HG03558 (cell line): ENCODE data around the gene GIPC1.
"Not testable (repeated sequence)": the region's sequence is repeated elsewhere in the genome, so short reads cannot be mapped to it uniquely, and the experiment has no call there.

ENCODE experiments used
- ATAC-seq: cut with Tn5 transposase; IDR thresholded peaks from one replicate; pipeline ENCODE4 v1.9.1; 2021; ENCODE audit warnings: moderate number of reproducible peaks; ENCODE audit not compliant: unreplicated experiment; ENCODE audit errors: extremely low read depth

Gene GIPC1, protein sequence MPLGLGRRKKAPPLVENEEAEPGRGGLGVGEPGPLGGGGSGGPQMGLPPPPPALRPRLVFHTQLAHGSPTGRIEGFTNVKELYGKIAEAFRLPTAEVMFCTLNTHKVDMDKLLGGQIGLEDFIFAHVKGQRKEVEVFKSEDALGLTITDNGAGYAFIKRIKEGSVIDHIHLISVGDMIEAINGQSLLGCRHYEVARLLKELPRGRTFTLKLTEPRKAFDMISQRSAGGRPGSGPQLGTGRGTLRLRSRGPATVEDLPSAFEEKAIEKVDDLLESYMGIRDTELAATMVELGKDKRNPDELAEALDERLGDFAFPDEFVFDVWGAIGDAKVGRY

DNA sequence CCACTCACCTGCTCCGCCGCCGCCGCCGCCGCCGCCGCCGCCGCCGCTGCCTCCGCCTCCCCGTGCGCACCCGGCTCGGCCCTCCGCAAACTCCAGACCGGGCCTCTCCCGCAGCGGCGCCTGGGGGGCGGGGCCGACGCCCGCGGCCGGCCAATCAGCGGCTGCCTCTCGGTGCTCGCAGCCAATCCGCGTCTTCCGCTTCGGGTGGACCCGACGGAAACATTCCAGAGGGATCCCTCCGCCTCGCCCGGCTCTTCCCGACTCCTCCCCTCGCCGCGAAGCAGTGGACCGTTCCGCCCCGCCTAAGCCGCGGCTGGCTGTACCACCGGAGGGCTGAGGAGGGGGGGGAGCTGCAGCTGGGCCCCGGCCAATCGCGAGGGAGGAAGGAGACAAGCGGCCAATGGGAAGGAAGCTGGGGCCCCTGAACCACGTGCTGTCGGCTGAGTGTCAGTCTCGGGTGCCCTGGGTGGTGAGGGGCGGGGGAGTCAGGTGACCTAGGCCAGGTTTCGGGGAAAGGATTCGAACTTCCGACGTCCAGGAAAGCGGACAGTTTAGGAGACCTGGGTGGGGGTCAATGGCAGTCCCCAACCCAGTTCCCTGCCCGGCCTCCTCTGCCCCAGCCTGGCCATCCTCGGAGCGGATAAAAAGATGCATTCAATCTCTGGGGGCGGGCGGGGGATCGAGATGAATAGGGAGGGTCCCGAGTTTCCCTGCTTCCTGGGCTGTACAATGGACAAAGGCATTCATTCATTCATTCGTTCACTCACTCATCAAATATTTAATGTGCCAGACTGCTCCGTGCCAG lies at the start of gene GIPC1:
GIPC1 (minus strand) TSS at position 99 of the 805 bp plus-strand sequence. CDS start 13,151 bp downstream, outside the sequence.
- no peak for ATAC-seq

- no peak for ATAC-seq
Measured at GRCh38 chr19:14545716-14546082, 49.8 kb upstream of the GIPC1 start.

GRCh38 chr19:14544977-14545715 lies 49.2 kb upstream of the GIPC1 start:
- ATAC-seq: no peak

- ATAC-seq: no peak
Measured at GRCh38 chr19:14544047-14544446, 48.1 kb upstream of the GIPC1 start.

- no peak for ATAC-seq
Measured at GRCh38 chr19:14542711-14543328, 46.9 kb upstream of the GIPC1 start.

- not testable (repeated sequence) for ATAC-seq
Measured at GRCh38 chr19:14541979-14542378, 46.1 kb upstream of the GIPC1 start.

- ATAC-seq: no peak
Measured at GRCh38 chr19:14540741-14541525, 45.0 kb upstream of the GIPC1 start.

- no peak for ATAC-seq
Measured at GRCh38 chr19:14536926-14537692, 41.2 kb upstream of the GIPC1 start.

DNA sequence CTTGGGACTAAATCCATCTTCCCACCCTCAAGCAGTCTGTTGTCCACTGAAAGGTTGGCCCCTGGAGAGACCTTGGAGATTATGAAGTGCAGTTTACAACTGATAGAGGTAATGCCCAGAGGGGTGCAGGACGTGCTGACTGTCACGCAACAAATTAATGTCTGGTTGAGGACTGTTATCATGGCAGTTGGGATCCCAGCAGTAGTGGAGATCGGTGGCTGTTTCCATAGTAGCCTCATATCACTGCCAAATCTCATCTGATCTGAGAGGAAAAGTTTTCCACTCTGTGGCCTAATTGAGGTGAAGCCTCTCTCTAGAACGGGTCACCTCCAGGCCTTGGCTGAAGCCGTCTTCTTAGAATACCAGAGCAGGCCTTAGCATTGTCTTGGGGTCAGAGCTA lies 37.5 kb upstream of the GIPC1 start:
- ATAC-seq: no peak

DNA sequence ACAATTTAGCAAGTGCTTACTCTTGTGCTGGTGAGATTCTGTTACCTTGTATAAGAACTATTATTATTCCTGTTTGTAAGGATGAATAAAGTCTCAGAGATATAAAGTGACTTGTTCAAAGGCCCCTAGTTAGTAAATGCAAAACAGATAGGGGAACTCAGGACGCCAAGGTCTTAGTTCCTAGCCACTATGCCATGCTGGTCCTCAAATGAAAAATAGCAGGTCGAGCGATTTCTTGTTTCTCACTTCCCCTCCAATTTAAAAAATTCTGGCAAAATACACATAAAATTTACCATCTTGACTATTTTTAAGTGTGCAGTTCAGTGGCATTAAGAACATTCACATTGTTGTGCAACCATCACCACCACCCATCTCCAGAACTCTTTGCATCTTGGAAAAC lies 34.6 kb upstream of the GIPC1 start:
- ATAC-seq: no peak

DNA sequence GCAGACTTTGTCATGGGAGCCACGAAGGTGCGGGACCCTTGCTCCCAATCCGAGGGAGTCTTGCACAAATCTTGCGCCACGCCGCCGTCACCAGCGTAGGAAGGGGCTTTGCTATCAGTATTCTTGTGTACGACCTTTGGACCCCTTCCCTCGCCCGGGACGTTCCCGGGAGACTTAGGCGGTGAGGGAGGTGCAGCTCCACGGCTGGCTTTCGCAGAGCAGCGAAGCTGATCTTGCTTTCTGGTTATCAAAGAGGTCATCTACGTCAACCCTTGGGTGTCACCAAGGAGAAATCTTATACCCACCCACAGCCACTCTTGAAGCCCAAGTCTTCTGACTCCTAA lies 34.0 kb upstream of the GIPC1 start:
- ATAC-seq: no peak

DNA sequence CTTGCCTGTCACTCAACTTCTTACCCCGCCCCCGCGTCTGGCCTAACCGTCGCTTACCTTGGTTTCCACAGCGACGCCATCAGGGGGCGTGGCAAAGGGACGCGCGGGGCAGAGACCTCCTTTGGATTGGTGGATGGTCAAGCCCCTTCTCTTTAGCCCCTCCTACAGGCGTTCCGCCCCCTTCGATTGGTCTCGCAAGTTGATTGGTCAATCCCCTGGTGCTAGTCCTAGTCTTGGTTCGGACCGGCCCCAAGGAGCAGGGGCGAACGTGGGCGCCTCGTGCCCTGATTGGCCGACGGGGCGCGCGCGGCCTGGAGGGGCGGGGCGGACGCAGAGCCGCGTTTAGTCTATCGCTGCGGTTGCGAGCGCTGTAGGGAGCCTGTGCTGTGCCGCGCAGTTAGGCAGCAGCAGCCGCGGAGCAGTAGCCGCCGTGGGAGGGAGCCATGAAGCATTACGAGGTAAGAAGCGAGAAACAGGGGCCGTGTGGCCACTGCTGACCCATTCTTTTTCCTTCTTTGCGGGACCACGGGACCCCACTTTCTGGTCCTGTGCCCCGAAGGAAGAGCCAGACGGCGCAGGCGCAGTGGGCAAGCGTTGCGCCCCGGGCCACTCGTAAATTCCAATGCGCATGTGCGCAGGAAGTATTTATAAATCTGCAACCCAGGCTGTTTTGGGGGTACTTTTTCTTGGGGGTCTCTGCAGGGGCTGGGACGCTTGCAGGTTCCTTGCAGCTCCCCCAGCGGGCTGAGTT lies 33.5 kb upstream of the GIPC1 start, which contains the start of gene TECR:
TECR (plus strand) TSS at position 341 of the 751 bp plus-strand sequence; CDS start at position 444, 103 bp downstream.
- peak; percentile 90 for ATAC-seq

GRCh38 chr19:14528419-14529253 lies 32.7 kb upstream of the GIPC1 start:
- ATAC-seq: no peak

DNA sequence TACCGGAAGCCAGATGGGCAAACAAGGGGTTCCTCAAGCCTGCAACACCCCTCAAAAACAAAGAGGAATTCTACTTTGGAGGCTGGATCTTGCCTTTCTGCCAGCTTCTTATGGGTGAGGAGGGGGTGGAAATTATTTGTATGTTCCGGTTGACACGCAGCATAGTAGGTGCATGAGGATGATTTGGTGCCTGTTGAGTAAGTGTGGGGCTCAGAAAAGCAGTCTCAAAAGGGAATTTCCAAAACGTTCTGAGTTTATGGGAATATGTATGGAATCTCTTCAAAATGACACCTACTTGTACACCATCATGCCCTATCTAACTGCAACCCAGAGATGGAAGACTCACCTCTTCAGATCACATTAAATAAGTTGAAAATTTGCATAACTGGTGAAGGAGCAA lies 30.5 kb upstream of the GIPC1 start:
- ATAC-seq: no peak

DNA sequence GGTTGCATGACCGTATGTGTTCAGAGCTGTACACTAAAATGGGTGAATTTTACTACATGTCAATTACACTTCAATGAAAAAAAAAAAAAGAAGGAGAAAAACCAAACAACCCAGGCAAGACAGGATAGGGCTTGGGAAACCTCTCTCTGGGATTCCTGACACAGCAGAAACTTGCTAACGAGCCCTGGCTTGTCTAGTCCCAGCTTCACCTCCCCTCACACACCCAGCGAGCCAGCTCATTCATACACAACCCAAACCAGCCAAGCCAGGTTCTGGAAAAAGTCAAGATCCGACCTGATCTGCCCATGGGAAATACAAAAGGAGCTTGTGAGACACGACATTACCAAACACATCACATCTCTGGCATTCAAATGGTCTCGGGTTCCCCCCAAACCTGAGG lies 29.8 kb upstream of the GIPC1 start:
- no peak for ATAC-seq

GRCh38 chr19:14520543-14520942 lies 24.6 kb upstream of the GIPC1 start:
- no peak for ATAC-seq

DNA sequence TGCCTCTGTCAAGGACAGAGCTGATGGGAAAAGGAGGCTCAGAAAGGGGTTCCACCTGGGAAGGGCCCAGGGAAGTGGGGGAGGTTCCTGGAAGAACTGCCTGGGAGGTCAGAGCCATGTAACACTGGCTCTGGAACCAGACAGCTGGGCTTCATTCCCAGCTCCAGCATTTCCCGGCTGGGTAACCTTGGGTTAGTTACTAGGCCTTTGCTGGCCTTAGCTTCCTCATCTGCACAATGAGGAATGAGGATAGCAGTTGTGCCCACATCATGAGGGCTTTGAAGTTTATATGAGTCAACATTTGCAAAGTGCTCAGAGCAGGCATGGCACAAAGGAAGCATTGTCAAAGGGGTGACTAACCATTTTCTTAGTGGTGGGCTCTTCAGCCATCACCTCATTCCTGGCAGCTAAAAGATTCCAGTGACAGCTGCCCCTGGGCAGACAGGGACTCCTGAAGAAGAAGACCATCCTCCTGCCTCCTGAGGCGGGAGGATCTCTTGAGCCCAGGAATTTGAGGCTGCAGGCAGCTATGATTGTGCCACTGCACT lies 24.0 kb upstream of the GIPC1 start:
- ATAC-seq: no peak
